HepG2 (cell line): ENCODE results near the gene CRISPLD2.

Experiments
- CEBPB ChIP-seq: IDR thresholded peaks from 2 replicates; pipeline ENCODE4 v1.6.1; 2011; ENCODE audit warnings: low read depth, low read length, improper control_type of control experiment, borderline replicate concordance
- CREB1 ChIP-seq, 2 experiments: fragments of 450-650 bp in 1 of 2; IDR thresholded peaks; 2 replicates each; pipeline ENCODE4 v1.6.1; 2016 to 2017; ENCODE audit warnings: control low read depth in 1 of 2, mild to moderate bottlenecking in 1 of 2, missing compliant biosample characterization in 1 of 2, missing genetic modification characterization in 1 of 2
- CTCF ChIP-seq: sonication (generic); formaldehyde crosslinking; IDR thresholded peaks from 2 replicates; pipeline ENCODE4 v1.5.0; 2020; ENCODE audit warnings: mild to moderate bottlenecking, missing genetic modification reagents, moderate library complexity
- EP300 ChIP-seq, 3 experiments: sonication (generic) in 1 of 3; formaldehyde crosslinking in 1 of 3; IDR thresholded peaks; 2 replicates each; pipeline versions ENCODE4 v1.5.1 to v1.6.1; 2011 to 2020; ENCODE audit warnings: low read depth in 2 of 3, low read length in 2 of 3, borderline replicate concordance in 1 of 3, improper control_type of control experiment in 1 of 3, mild to moderate bottlenecking in 1 of 3, missing genetic modification reagents in 1 of 3, moderate library complexity in 1 of 3
- EZH2 ChIP-seq: conservative IDR thresholded peaks from 2 replicates; pipeline ENCODE4 v1.6.1; 2012; ENCODE audit warnings: mild to moderate bottlenecking, low read depth, low read length, moderate library complexity
- MLXIP ChIP-seq: sonication (generic); formaldehyde crosslinking; IDR thresholded peaks from 2 replicates; pipeline ENCODE4 v1.9.0; 2021; ENCODE audit warnings: missing genetic modification reagents, borderline replicate concordance
- POLR2G ChIP-seq: fragments of 200-400 bp; formaldehyde crosslinking; IDR thresholded peaks from 2 replicates; pipeline ENCODE4 v1.6.1; 2018; ENCODE audit warnings: mild to moderate bottlenecking, low read depth, low read length, moderate library complexity
- TAF1 ChIP-seq: sonication (generic); formaldehyde crosslinking; IDR thresholded peaks from 2 replicates; pipeline ENCODE4 v1.4.0; 2020; ENCODE audit warnings: missing genetic modification reagents
- ZNF333 ChIP-seq: sonication (generic); formaldehyde crosslinking; IDR thresholded peaks from 2 replicates; pipeline ENCODE4 v1.4.0; 2020; ENCODE audit warnings: mild to moderate bottlenecking, missing genetic modification reagents, borderline replicate concordance

- TF ChIP-seq CTCF (CRISPR knock-in tag) (no peak), EZH2 (no peak), CREB1 (IDR thresholded peaks at IDR 0.05) (no peak), CREB1 (CRISPR knock-in tag; IDR thresholded peaks at IDR 0.05) (no peak), TAF1 (CRISPR knock-in tag) (no peak), CEBPB (no peak), EP300 (IDR thresholded peaks at IDR 0.05; ENCODE audit: low read depth in 2 of 2, low read length in 2 of 2) (no peak), EP300 (CRISPR knock-in tag; IDR thresholded peaks at IDR 0.05; ENCODE audit: borderline replicate concordance) (no peak), POLR2G (no peak), ZNF333 (no peak), MLXIP (CRISPR knock-in tag) (no peak)
Measured at GRCh38 chr16:84895016-84895415, 75.2 kb downstream of the CRISPLD2 start.
